Esophagus (tissue), 2 donors: ENCODE data around the gene CYB561A3. TPM values are rescaled to one million over a fixed set of nuclear protein-coding genes. Genes with fewer than 3 reads are reported as not detected.

Source experiments
- H3K27ac ChIP-seq, 2 donors: one replicate each; pipeline ENCODE4 v1.5.1; 2013; ENCODE audit warnings: low read depth in 2 of 2, mild to moderate bottlenecking in 2 of 2, inconsistent platforms in 1 of 2, low read length in 1 of 2, moderate library complexity in 1 of 2
- H3K27me3 ChIP-seq, 2 donors: one replicate each; pipeline ENCODE4 v1.6.1; 2013; ENCODE audit warnings: low read length in 2 of 2, control low read depth in 1 of 2, mild to moderate bottlenecking in 1 of 2; ENCODE audit not compliant: insufficient read depth in 2 of 2, control insufficient read depth in 1 of 2
- H3K36me3 ChIP-seq, 2 donors: one replicate each; pipeline ENCODE4 v1.6.1; 2013; ENCODE audit warnings: low read length in 1 of 2; ENCODE audit not compliant: control insufficient read depth in 2 of 2, insufficient read depth in 2 of 2
- H3K4me1 ChIP-seq, 2 donors: one replicate each; pipeline ENCODE4 v1.6.1; 2013; ENCODE audit warnings: low read length in 1 of 2; ENCODE audit not compliant: control insufficient read depth in 2 of 2, insufficient read depth in 2 of 2
- H3K4me3 ChIP-seq, 2 donors: one replicate each; pipeline ENCODE4 v1.5.1; 2013; ENCODE audit warnings: low read length in 2 of 2, mild to moderate bottlenecking in 2 of 2, low read depth in 1 of 2, moderate library complexity in 1 of 2
- H3K9me3 ChIP-seq, 2 donors: one replicate each; pipeline ENCODE4 v1.6.1; 2013; ENCODE audit warnings: mild to moderate bottlenecking in 2 of 2, low read depth in 1 of 2, low read length in 1 of 2, moderate library complexity in 1 of 2; ENCODE audit not compliant: control insufficient read depth in 2 of 2, insufficient read depth in 1 of 2
- WGBS, 2 donors: extraction: QIAGEN DNeasy Blood & Tissue Kit; methylation state at CpG; one replicate each; pipeline ENCODE4 v1.1.7; 2013; 5-methylcytosine and 5-hydroxymethylcytosine counted together
- polyA plus RNA-seq, 2 donors: library from polyadenylated mRNA; stranded (reverse); fragments of 200-250 nt; gene quantifications; one replicate each; pipeline ENCODE4 v1.2.3, GENCODE V29; 2013
- donor health status: healthy with polysubstance abuse.
- donor health status: Bipolar disorder and iron deficiency.

Gene CYB561A3
- polyA plus RNA-seq, 2 donors: 11.4 to 20.4 TPM

- WGBS, 2 donors: 91 to 96% methylated on average over 25 to 26 of the region's 26 CpGs
- Histone ChIP-seq H3K9me3 (no peaks in the 10 kb centered on the region), H3K4me3 (no peak overlapping the region), H3K27ac (no peak overlapping the region), H3K4me1 (peaks cover 3 to 4% of the 10 kb centered on the region in 2 donors), H3K27me3 (no peaks in the 10 kb centered on the region), H3K36me3 (peaks cover 0 to 12% of the 10 kb centered on the region in 2 donors)
Measured at GRCh38 chr11:61338783-61339489, 22.7 kb downstream of the CYB561A3 start.

- H3K4me3 ChIP-seq: no peak overlapping the region
- no peaks in the 10 kb centered on the region for H3K9me3 ChIP-seq
- no peaks in the 10 kb centered on the region for H3K27me3 ChIP-seq
- WGBS, 2 donors: 90 to 94% methylated on average over 15 of the region's 15 CpGs
- peaks cover 3 to 7% of the 10 kb centered on the region in 2 donors for H3K4me1 ChIP-seq
- no peak overlapping the region for H3K27ac ChIP-seq
- peaks cover 0 to 8% of the 10 kb centered on the region in 2 donors for H3K36me3 ChIP-seq
Measured at GRCh38 chr11:61337706-61338470, 23.8 kb downstream of the CYB561A3 start.

- H3K36me3 ChIP-seq: peaks cover 0 to 8% of the 10 kb centered on the region in 2 donors
- peak overlapping the region; percentile 72 to 87 for H3K27ac ChIP-seq
- H3K4me1 ChIP-seq: peaks cover 3 to 7% of the 10 kb centered on the region in 2 donors
- 28 to 32% methylated on average over 8 of the region's 8 CpGs for WGBS, 2 donors
- no peaks in the 10 kb centered on the region for H3K9me3 ChIP-seq
- no peak overlapping the region for H3K4me3 ChIP-seq
- H3K27me3 ChIP-seq: no peaks in the 10 kb centered on the region
Measured at GRCh38 chr11:61336171-61336935, 25.3 kb downstream of the CYB561A3 start.

- peaks cover 0 to 8% of the 10 kb centered on the region in 2 donors for H3K36me3 ChIP-seq
- H3K4me1 ChIP-seq: peaks cover 3 to 9% of the 10 kb centered on the region in 2 donors
- no peak overlapping the region for H3K4me3 ChIP-seq
- H3K27ac ChIP-seq: peak overlapping the region in 1 of 2 donors; percentile 18
- H3K27me3 ChIP-seq: no peaks in the 10 kb centered on the region
- 63 to 80% methylated on average over 1 of the region's 1 CpG for WGBS, 2 donors
- H3K9me3 ChIP-seq: no peaks in the 10 kb centered on the region
Measured at GRCh38 chr11:61335355-61335710, 26.3 kb downstream of the CYB561A3 start.

GRCh38 chr11:61334434-61335354 lies 27.0 kb downstream of the CYB561A3 start:
- H3K36me3 ChIP-seq: peaks cover 0 to 10% of the 10 kb centered on the region in 2 donors
- WGBS, 2 donors: 66 to 80% methylated on average over 16 of the region's 16 CpGs
- H3K27me3 ChIP-seq: no peaks in the 10 kb centered on the region
- H3K9me3 ChIP-seq: no peaks in the 10 kb centered on the region
- no peak overlapping the region for H3K4me3 ChIP-seq
- H3K27ac ChIP-seq: peak overlapping the region in 1 of 2 donors; percentile 17
- peaks cover 3 to 9% of the 10 kb centered on the region in 2 donors for H3K4me1 ChIP-seq

GRCh38 chr11:61333550-61334433 lies 27.9 kb downstream of the CYB561A3 start:
- H3K27me3 ChIP-seq: no peaks in the 10 kb centered on the region
- no peaks in the 10 kb centered on the region for H3K9me3 ChIP-seq
- H3K4me3 ChIP-seq: peak overlapping the region; percentile 77 to 92
- H3K36me3 ChIP-seq: peaks cover 0 to 11% of the 10 kb centered on the region in 2 donors
- H3K4me1 ChIP-seq: peaks cover 3 to 9% of the 10 kb centered on the region in 2 donors
- 26 to 27% methylated on average over 19 of the region's 19 CpGs for WGBS, 2 donors
- peak overlapping the region; percentile 89 to 95 for H3K27ac ChIP-seq

- peaks cover 3 to 9% of the 10 kb centered on the region in 2 donors for H3K4me1 ChIP-seq
- 0 to 1% methylated on average over 71 to 81 of the region's 81 CpGs for WGBS, 2 donors
- H3K36me3 ChIP-seq: peaks cover 2 to 11% of the 10 kb centered on the region in 2 donors
- no peaks in the 10 kb centered on the region for H3K27me3 ChIP-seq
- H3K9me3 ChIP-seq: no peaks in the 10 kb centered on the region
- H3K27ac ChIP-seq: peak within 1 kb of the TSS; percentile 89 to 95
- peak within 1 kb of the TSS; percentile 77 to 92 for H3K4me3 ChIP-seq
Measured at GRCh38 chr11:61332797-61333549, 28.7 kb downstream of the CYB561A3 start, which contains the start of the genes DDB1 and TKFC. Gene DDB1 (minus strand): TSS chr11:61333105. CDS start chr11:61332968, 137 bp downstream. Gene TKFC (plus strand): TSS chr11:61333228. CDS start chr11:61334729, 1,501 bp downstream.
